ENCODE results near the gene WASF1.
"Not testable (repeated sequence)": the region's sequence is repeated elsewhere in the genome, so short reads cannot be mapped to it uniquely, and the experiment has no call there.

WASF1 gene

DNA sequence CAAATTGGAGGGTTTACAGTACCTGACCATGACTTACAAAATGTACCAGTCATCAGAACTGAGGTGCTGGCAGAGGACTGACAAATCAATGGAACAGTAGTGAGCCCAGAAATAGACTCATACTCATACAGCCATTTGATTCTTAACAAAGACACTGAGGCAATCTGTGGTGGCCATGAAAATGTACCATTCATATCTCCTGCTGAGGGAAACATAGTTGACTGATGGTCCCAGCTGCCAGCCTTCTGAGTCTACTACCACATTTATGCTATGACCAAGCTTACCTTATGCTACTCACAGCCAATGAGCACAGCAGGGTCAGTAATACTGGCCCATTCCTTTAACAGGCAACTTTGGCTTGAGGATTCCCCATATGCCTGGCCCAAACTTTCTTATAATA lies 88.6 kb downstream of the WASF1 start:
- TF ChIP-seq, protein P1, sequence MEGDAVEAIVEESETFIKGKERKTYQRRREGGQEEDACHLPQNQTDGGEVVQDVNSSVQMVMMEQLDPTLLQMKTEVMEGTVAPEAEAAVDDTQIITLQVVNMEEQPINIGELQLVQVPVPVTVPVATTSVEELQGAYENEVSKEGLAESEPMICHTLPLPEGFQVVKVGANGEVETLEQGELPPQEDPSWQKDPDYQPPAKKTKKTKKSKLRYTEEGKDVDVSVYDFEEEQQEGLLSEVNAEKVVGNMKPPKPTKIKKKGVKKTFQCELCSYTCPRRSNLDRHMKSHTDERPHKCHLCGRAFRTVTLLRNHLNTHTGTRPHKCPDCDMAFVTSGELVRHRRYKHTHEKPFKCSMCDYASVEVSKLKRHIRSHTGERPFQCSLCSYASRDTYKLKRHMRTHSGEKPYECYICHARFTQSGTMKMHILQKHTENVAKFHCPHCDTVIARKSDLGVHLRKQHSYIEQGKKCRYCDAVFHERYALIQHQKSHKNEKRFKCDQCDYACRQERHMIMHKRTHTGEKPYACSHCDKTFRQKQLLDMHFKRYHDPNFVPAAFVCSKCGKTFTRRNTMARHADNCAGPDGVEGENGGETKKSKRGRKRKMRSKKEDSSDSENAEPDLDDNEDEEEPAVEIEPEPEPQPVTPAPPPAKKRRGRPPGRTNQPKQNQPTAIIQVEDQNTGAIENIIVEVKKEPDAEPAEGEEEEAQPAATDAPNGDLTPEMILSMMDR (IDR thresholded peaks at IDR 0.05; ENCODE audit: extremely low read depth, missing control alignments), result no peak
- no peak for DNase-seq (ENCODE audit: low spot score)

GRCh38 chr6:110089323-110089722 lies 90.1 kb downstream of the WASF1 start:
- TF ChIP-seq, protein P1 (IDR thresholded peaks at IDR 0.05; ENCODE audit: extremely low read depth, missing control alignments), result no peak

GRCh38 chr6:110085285-110085684 lies 94.2 kb downstream of the WASF1 start:
- TF ChIP-seq, protein P1 (IDR thresholded peaks at IDR 0.05; ENCODE audit: extremely low read depth, missing control alignments), result no peak

More at GRCh38 chr6:110089323-110089722, 90.1 kb downstream of the WASF1 start:
- no peak for DNase-seq (ENCODE audit: low spot score)

DNA sequence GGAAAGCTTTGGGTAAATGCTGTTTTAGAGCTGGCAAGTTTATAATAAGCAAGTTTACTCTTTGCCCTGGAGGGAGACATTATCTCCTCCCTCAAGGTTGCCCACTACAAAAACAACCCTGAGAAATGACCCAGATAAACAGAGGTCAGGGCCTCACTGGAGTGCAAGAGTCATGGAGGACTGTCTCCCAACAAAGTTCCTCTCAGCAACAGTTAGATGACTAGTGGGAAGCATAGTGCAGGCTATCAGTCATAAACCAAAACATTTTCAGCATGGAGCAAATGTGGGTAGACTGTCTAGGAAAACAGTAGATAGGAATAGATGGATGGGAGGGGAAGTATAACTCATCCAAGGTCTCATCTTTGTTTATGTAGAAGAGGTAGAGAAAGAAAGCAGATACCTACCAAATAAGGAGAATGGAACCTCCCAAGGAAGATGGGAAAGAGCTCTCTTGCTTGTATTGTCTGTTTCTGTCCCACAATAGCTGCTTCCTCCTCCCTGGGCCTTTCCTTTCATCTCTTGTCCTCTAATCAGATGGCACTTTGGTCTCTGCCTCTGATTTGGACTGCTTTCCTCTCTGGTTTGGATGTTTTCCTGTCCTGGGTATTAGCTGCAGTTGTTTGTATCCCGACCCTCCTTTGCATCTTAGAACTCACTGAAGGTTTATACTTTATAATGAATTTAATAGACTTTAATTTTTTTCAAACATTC lies 95.4 kb downstream of the WASF1 start:
- TF ChIP-seq, protein P1 (IDR thresholded peaks at IDR 0.05; ENCODE audit: extremely low read depth, missing control alignments), result no peak
- no peak for DNase-seq (ENCODE audit: low spot score)

More at GRCh38 chr6:110085285-110085684, 94.2 kb downstream of the WASF1 start:
- no peak for DNase-seq (ENCODE audit: low spot score)

DNA sequence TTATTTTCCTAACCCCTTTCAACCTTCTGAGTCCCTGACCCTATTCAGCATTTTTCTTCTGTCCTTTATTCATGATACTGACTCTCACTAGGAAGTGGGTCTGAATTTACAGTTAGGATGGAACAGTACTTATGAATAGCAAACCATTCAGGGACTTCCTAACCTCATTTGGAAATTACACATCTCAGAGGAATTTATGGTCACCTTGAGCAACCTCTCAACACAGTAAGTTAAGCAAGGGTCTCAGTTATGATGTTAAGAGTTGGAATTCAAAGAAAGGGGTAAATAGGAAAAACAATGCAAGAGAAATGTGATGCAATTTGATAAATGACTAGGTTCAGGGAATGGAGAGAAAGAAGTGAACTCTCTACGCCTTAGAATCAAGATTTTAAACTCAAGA lies 104.1 kb downstream of the WASF1 start:
- DNase-seq (ENCODE audit: low spot score), result no peak
- TF ChIP-seq, protein P1 (IDR thresholded peaks at IDR 0.05; ENCODE audit: extremely low read depth, missing control alignments), result no peak

DNA sequence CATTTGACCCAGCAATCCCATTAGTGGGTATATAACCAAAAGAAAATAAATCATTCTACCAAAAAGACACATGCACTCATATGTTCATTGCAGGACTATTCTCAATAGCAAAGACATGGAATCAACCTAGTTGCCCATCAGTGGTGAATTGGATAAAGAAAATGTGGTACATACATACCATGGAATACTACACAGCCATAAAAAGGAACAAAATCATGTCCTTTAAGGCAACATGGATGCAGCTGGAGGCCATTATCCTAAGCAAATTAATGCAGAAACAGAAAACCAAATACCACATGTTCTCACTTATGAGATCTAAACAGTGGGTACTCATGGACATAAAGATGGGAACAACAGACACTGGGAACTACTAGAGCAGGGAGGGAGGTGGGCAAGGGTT lies 106.0 kb downstream of the WASF1 start:
- not testable (repeated sequence) for DNase-seq (ENCODE audit: low spot score)

DNA sequence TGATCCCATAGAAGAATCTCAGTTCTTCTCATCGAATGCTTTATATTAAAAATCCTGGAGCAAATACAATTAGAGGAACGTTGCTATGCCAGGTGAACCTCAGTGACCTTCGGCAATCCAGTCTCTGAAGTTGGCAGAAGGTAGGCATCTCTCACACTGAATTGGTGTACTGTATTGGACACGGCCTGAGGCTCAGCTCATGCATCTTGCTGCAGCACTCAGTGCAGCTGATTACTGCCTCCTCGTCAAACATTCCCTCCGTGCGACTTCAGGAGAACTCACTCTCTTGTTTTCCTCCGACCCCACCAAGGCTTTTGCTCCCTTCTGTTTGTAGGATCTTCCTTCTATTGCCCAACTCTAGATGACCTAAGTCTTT lies 110.9 kb downstream of the WASF1 start:
- TF ChIP-seq, protein P1 (IDR thresholded peaks at IDR 0.05; ENCODE audit: extremely low read depth, missing control alignments), result no peak
- DNase-seq (ENCODE audit: low spot score), result no peak

All from GM20000 (cell line).